ENCODE measurements around the gene CDH4.
"Not testable (repeated sequence)": the region's sequence is repeated elsewhere in the genome, so short reads cannot be mapped to it uniquely, and the experiment has no call there.

Gene CDH4

GRCh38 chr20:61453623-61454022 is 201.6 kb downstream of the CDH4 start:
- H3K4me3 ChIP-seq (ENCODE audit: low read depth, low read length); POLR2A ChIA-PET; H3K27ac ChIP-seq (ENCODE audit: extremely low read depth, low read depth, low read length); H3K9me3 ChIP-seq (ENCODE audit: control insufficient read depth, insufficient read depth, low read depth, low read length); H3K36me3 ChIP-seq (ENCODE audit: control insufficient read depth in 2 of 2, insufficient read depth in 1 of 2, low read length in 2 of 2); H3K4me1 ChIP-seq (ENCODE audit: control insufficient read depth, insufficient read depth, low read length): not testable (repeated sequence)
- TF ChIP-seq EGR2 (tag by site-specific recombination; IDR thresholded peaks at IDR 0.05; ENCODE audit: low read depth) (peak; percentile 67), ZFHX2 (tag by site-specific recombination; conservative IDR thresholded peaks at IDR 0.05) (peak; percentile 61)
- CTCF ChIA-PET: interaction anchor here (0.8 kb wide), 1 partner anchor 236 kb away, joined by 3 read pairs; no protein-coding TSS in a partner anchor

- no peaks in the 10 kb centered on the region for H3K36me3 ChIP-seq (ENCODE audit: control insufficient read depth in 2 of 2, insufficient read depth in 1 of 2, low read length in 2 of 2)
- no peaks in the 10 kb centered on the region for H3K9me3 ChIP-seq (ENCODE audit: control insufficient read depth, insufficient read depth, low read depth, low read length)
- no peaks in the 10 kb centered on the region for H3K4me1 ChIP-seq (ENCODE audit: control insufficient read depth, insufficient read depth, low read length)
- H3K4me3 ChIP-seq (ENCODE audit: low read depth, low read length): no peak overlapping the region
- H3K27ac ChIP-seq (ENCODE audit: extremely low read depth, low read depth, low read length): no peak overlapping the region
- ChIA-PET POLR2A (no interaction called here), CTCF (no interaction called here)
- TF ChIP-seq ZNF654 (tag by site-specific recombination; IDR thresholded peaks at IDR 0.05; ENCODE audit: low read depth) (no peak), ZNF830 (tag by site-specific recombination; IDR thresholded peaks at IDR 0.05; ENCODE audit: low read depth) (no peak), TSHZ1 (tag by site-specific recombination; IDR thresholded peaks at IDR 0.05; ENCODE audit: borderline replicate concordance) (no peak), SP2 (tag by site-specific recombination; IDR thresholded peaks at IDR 0.05) (no peak), ZNF350 (tag by site-specific recombination; IDR thresholded peaks at IDR 0.05) (no peak), ZNF785 (tag by site-specific recombination; IDR thresholded peaks at IDR 0.05) (no peak), ZSCAN18 (tag by site-specific recombination; IDR thresholded peaks at IDR 0.05) (no peak), ZNF549 (tag by site-specific recombination; IDR thresholded peaks at IDR 0.05) (no peak), ZNF112 (tag by site-specific recombination; IDR thresholded peaks at IDR 0.05) (no peak), ZNF677 (tag by site-specific recombination; IDR thresholded peaks at IDR 0.05) (no peak), ZBTB48 (tag by site-specific recombination; IDR thresholded peaks at IDR 0.05) (no peak), ZNF473 (tag by site-specific recombination; IDR thresholded peaks at IDR 0.05) (no peak), ZNF37A (tag by site-specific recombination; IDR thresholded peaks at IDR 0.05) (no peak), ZBTB10 (tag by site-specific recombination; IDR thresholded peaks at IDR 0.05) (no peak), ZNF175 (tag by site-specific recombination; IDR thresholded peaks at IDR 0.05) (no peak), PRDM10 (tag by site-specific recombination; IDR thresholded peaks at IDR 0.05) (no peak), ZNF211 (tag by site-specific recombination; IDR thresholded peaks at IDR 0.05; ENCODE audit: low read depth) (no peak)
Observed at GRCh38 chr20:61454053-61454452, 202.0 kb downstream of the CDH4 start.
